Heart left ventricle (tissue), 13 donors: ENCODE measurements around the gene MRPS11.

Experiments
- POLR2A ChIP-seq, 2 donors: fragments of 450-650 bp; IDR thresholded peaks; one replicate each; pipeline ENCODE4 v1.6.1; 2017; ENCODE audit warnings: antibody characterized with exemption in 2 of 2, mild to moderate bottlenecking in 2 of 2, moderate library complexity in 2 of 2
- TF ChIP-seq, protein P1 (sequence below), 12 donors: fragments of 200-600 bp; sonication (generic) in 4 of 12; IDR thresholded peaks; one replicate each; pipeline versions ENCODE4 v1.5.0 to v1.8.0; 2018 to 2022; ENCODE audit warnings: antibody characterized with exemption in 12 of 12, mild to moderate bottlenecking in 5 of 12
- donor health status: ischemic (EF 13 %, LVEDD 7.1; RV severe dilation, severe dysfunction).
- donor health status: DM: no; HTN: yes; CAD: no.
- donor health status: DM: no; HTN: no; CAD: no.
- donor health status: ischemic (EF 25% LVEDD 6.9; RV normal size, moderate dysfunction).
- donor health status: ischemic (EF 25% LVEDD 5.7; RV mildly dilated, moderate dysfunction).
- donor health status: ischemic (EF 35%, LVEDD 5.7; RV mildly dilated, moderate dysfunction).
- donor health status: nonischemic (EF 11% LVEDD 7.7; RV severe dilation, severe dysfunction).
- donor health status: DM: yes; HTN: yes; CAD: no.
- donor health status: PGD.
- donor health status: ischemic (EF 29% LVEDD 5.4; RV normal size, mild dysfunction).
- donor health status: nonischemic (EF 23%, LVEDD 6.1; RV moderate dilation, normal function).

DNA sequence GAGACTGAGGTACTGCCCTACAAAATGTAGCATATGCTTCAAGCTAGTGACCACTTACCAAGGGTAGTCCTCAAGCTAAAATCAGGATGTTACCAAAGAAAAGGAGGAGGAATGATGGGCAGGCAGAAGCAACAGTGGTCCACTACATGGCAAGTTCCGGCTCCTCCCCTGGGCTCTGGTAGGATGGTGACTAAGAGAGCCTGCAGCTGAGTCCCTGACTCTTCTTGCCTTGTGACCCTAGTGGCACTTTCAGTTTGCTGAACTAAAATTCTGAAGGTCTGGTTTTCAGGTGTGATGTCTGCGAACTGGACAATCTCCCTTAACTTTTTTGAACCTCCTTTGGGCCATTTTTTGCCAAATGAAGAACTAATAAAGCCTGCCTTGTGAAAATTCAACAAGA is 41.2 kb upstream of the MRPS11 start:
- TF ChIP-seq, protein P1, sequence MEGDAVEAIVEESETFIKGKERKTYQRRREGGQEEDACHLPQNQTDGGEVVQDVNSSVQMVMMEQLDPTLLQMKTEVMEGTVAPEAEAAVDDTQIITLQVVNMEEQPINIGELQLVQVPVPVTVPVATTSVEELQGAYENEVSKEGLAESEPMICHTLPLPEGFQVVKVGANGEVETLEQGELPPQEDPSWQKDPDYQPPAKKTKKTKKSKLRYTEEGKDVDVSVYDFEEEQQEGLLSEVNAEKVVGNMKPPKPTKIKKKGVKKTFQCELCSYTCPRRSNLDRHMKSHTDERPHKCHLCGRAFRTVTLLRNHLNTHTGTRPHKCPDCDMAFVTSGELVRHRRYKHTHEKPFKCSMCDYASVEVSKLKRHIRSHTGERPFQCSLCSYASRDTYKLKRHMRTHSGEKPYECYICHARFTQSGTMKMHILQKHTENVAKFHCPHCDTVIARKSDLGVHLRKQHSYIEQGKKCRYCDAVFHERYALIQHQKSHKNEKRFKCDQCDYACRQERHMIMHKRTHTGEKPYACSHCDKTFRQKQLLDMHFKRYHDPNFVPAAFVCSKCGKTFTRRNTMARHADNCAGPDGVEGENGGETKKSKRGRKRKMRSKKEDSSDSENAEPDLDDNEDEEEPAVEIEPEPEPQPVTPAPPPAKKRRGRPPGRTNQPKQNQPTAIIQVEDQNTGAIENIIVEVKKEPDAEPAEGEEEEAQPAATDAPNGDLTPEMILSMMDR (IDR thresholded peaks at IDR 0.05) = no peak
- TF ChIP-seq POLR2A (IDR thresholded peaks at IDR 0.05) = no peak
